ENCODE data around the gene TSPAN5. TPM values are rescaled to one million over a fixed set of nuclear protein-coding genes. Genes with fewer than 3 reads are reported as not detected.

TSPAN5 gene
- total and polyA plus RNA-seq, 2 of the 4 experiments (the other 2 are of a cell fraction): 64.8 to 79.6 TPM

DNA sequence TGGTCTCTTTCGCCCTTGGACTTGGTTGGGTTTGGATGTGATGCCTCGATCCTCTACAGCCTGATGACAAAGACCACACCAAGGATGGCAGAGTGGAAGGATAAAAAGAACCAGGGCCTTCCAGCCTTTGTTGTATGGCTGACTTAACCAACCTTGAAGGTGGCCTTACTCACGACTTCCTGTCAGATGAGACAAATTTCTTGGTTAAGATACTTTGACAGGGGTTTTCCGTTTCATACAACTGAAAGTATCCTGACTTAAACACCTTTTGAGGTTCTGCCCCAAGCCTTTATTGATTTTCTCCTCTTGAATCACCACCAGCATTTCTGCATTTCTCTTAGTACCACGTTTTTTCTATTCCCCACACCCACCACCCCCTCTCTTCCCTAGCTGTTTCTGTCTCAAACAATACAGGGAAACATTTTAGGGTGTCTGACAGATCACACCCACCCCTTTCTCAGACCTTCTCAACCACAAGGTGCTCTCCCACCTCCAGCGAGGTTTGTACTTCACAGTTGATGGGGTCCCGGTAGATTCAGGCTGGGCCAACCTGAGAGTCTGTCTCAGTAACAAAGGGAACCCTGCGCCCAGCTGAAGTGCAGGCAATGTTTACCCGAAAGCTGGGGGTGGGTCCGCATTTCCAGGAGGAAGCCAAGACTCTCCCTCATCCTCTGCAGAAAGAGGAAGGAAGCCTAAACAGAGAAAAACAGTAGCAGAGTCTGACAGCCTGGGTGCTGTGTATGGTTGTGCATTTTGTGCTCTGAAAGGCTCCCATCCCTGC lies 5.0 kb upstream of the TSPAN5 start (continued):
- no peak for TF ChIP-seq BHLHE40 (IDR thresholded peaks at IDR 0.05; ENCODE audit: low read depth, low read length)

DNA sequence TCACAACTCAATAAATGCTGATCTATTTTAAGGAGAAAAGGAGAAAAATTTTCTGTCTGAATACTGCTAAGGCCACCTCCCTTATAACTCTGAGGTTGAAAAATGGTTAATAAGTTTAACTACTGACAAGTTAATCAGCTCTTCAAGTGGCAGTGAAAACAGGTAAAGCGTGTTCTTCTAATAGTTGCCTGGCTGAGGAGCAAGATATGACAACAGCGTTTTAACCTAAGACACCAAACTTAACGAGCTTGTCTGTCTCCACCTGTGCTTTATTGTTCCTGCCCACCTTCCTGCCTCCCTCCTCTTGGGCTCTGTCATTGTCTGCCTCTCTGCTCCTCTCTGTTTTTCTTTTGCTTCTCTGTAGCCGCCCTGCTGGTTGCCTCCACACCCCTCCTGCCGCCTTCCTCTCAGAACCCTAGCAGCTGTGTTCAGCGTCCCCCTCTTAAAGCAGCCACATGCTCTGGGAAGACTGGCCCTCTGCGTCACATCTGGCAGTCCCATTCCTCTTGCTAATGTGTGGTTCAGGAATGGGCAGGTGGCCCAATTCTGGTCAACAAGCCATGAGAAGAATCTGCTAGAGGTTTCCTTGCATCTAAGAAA lies 4.3 kb upstream of the TSPAN5 start:
- no peak overlapping the region for H4K8ac ChIP-seq (ENCODE audit: low read depth in 2 of 2, low read length in 2 of 2)
- H3K27ac ChIP-seq (ENCODE audit: insufficient read depth, low read length): no peak overlapping the region
- no peak overlapping the region for H2AK9ac ChIP-seq (replicated peaks; ENCODE audit: low read depth, low read length, poor library complexity)
- H2BK20ac ChIP-seq (ENCODE audit: low read depth, low read length): no peak overlapping the region
- peaks cover 9% of the 10 kb centered on the region for H3K4me1 ChIP-seq (ENCODE audit: control insufficient read depth, insufficient read depth, low read length)
- H3K4me3 ChIP-seq (ENCODE audit: insufficient read depth, low read depth, low read length): no peak overlapping the region
- H3K9me1 ChIP-seq (ENCODE audit: insufficient read depth, low read length): peaks cover 7% of the 10 kb centered on the region
- H4K5ac ChIP-seq (ENCODE audit: low read depth, low read length): no peak overlapping the region
- H3K56ac ChIP-seq (ENCODE audit: extremely low read depth, insufficient read depth, low read length): no peak overlapping the region
- H3K23ac ChIP-seq (ENCODE audit: low read depth, low read length): no peak overlapping the region
- intact Hi-C loops (cut with micrococcal nuclease) (no loop called here), in situ Hi-C loops (cut with MboI; ENCODE audit: low sequenced_read_pairs) (loop anchor here (10.0 to 25.0 kb wide), 3 partner anchors 392 to 500 kb away; partner anchors contain the start of gene RAP1GDS1), dilution Hi-C loops (cut with HindIII; ENCODE audit: low sequenced_read_pairs, unreplicated experiment) (no loop called here)
- BruUV-seq (replicated peaks): no TSS peak
- H3K79me1 ChIP-seq (ENCODE audit: low read depth in 1 of 2, low read length in 2 of 2): peaks cover 6 to 20% of the 10 kb centered on the region in 2 experiments; a peak in 3 of 4 replicates
- CTCF ChIA-PET: no interaction called here
- no peaks in the 10 kb centered on the region for H3K27me3 ChIP-seq (ENCODE audit: control insufficient read depth, insufficient read depth, low read length)
- no peak overlapping the region for H3K9ac ChIP-seq (ENCODE audit: low read depth, low read length)
- 0 out of 2 replicates have a peak, but pooled peaks cover 4% of the 10 kb centered on the region for H4K20me1 ChIP-seq (ENCODE audit: insufficient read depth, low read length)
- H2BK15ac ChIP-seq (ENCODE audit: low read depth, low read length): no peak overlapping the region; the same call in 2 of the 3 replicates
- DNase-seq (peak; percentile 9), ATAC-seq (ENCODE audit: low read depth) (no peak)
- no peak overlapping the region for H3K18ac ChIP-seq (ENCODE audit: low read depth, low read length)
- no peak overlapping the region for H2AFZ ChIP-seq (replicated peaks; ENCODE audit: low read length, poor library complexity)
- no peak overlapping the region for H3K14ac ChIP-seq (replicated peaks; ENCODE audit: low read depth, low read length)
- no peak overlapping the region for H2BK5ac ChIP-seq (ENCODE audit: low read depth, low read length, poor library complexity, severe bottlenecking)
- TF ChIP-seq FOS (IDR thresholded peaks at IDR 0.05; ENCODE audit: low read depth, low read length) (no peak), BHLHE40 (IDR thresholded peaks at IDR 0.05; ENCODE audit: low read depth, low read length) (no peak), SMC3 (IDR thresholded peaks at IDR 0.05; ENCODE audit: low read depth, low read length) (no peak), MXI1 (IDR thresholded peaks at IDR 0.05; ENCODE audit: borderline replicate concordance, low read depth, low read length) (no peak)
- TF ChIP-seq, protein P1, sequence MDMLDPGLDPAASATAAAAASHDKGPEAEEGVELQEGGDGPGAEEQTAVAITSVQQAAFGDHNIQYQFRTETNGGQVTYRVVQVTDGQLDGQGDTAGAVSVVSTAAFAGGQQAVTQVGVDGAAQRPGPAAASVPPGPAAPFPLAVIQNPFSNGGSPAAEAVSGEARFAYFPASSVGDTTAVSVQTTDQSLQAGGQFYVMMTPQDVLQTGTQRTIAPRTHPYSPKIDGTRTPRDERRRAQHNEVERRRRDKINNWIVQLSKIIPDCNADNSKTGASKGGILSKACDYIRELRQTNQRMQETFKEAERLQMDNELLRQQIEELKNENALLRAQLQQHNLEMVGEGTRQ (IDR thresholded peaks at IDR 0.05; ENCODE audit: low read depth, low read length): no peak
- H2BK120ac ChIP-seq (ENCODE audit: low read depth, low read length): no peak overlapping the region
- peak overlapping the region; percentile 47 for H2AK5ac ChIP-seq (ENCODE audit: low read depth, low read length)
- H4K91ac ChIP-seq (ENCODE audit: insufficient read depth, low read depth, low read length): no peak overlapping the region
- no peaks in the 10 kb centered on the region for H3K36me3 ChIP-seq (ENCODE audit: control insufficient read depth, insufficient read depth, low read length)
- POLR2A ChIA-PET (ENCODE audit: unreplicated experiment): no interaction called here
- no peaks in the 10 kb centered on the region for H3K9me3 ChIP-seq (ENCODE audit: control insufficient read depth, insufficient read depth, low read length)
- no peak overlapping the region for H3K4me2 ChIP-seq (ENCODE audit: low read depth, low read length)
- WGBS, 2 experiments (ENCODE audit: extremely low coverage in 2 of 2, insufficient read length in 1 of 2): 80% methylated on average over 3 of the region's 7 CpGs; no CpG with 5 or more reads in 1 of the 2 experiments
- no peak overlapping the region; the same call in 1 of the 2 replicates for H3K4ac ChIP-seq (ENCODE audit: low read depth, low read length)

Data from IMR-90 (cell line).